ENCODE measurements around the gene MYCBP. TPM values are rescaled to one million over a fixed set of nuclear protein-coding genes. Genes with fewer than 3 reads are reported as not detected.

The MYCBP gene
- total RNA-seq, 4 donors from 2014 or later, result 21.6 to 31.4 (median 24.0) TPM

- Histone ChIP-seq H3K4me1 (peaks cover 12 to 20% of the 10 kb centered on the region in 2 donors), H3K27me3 (no peaks in the 10 kb centered on the region), H3K4me3 (replicated peaks in 1 of 3) (peak within 1 kb of the TSS; percentile 81 to 87 (median 87)), H3K9me3 (no peaks in the 10 kb centered on the region), H3K27ac (peak within 1 kb of the TSS; percentile 21 to 86 (median 83)), H3K36me3 (peaks cover 0 to 8% of the 10 kb centered on the region in 2 donors)
- TF ChIP-seq CTCF (IDR thresholded peaks at IDR 0.05) (peak in 1 of 6 experiments; percentile 8), POLR2A (IDR thresholded peaks at IDR 0.05) (peak in 1 of 2 donors; percentile 73)
- DNase-seq, result peak; percentile 100
- intact Hi-C loops (cut with DNase I), result loop anchor here (5.0 kb wide), 1 partner anchor 132 kb away; the partner anchor contains the start of gene AKIRIN1
- 0% methylated on average over 23 to 51 of the region's 70 CpGs for WGBS, 2 donors
Observed at GRCh38 chr1:38859561-38860453, 13.3 kb downstream of the MYCBP start, which contains the start of gene RRAGC. TSS of gene RRAGC (minus strand) at chr1:38859772. CDS start at chr1:38859646, 126 bp downstream.

- DNase-seq, result peak; percentile 69 to 83
- no peaks in the 10 kb centered on the region for H3K9me3 ChIP-seq
- no peaks in the 10 kb centered on the region for H3K27me3 ChIP-seq
- H3K27ac ChIP-seq, result peak overlapping the region; percentile 21 to 86 (median 83)
- peak overlapping the region; percentile 41 to 87 (median 81) for H3K4me3 ChIP-seq (replicated peaks in 1 of 3)
- TF ChIP-seq POLR2A (IDR thresholded peaks at IDR 0.05), result peak in 1 of 2 donors; percentile 1
- TF ChIP-seq CTCF (IDR thresholded peaks at IDR 0.05), result no peak
- H3K36me3 ChIP-seq, result peaks cover 0 to 8% of the 10 kb centered on the region in 2 donors
- H3K4me1 ChIP-seq, result peaks cover 12 to 20% of the 10 kb centered on the region in 2 donors
- WGBS, 2 donors, result 1 to 2% methylated on average over 9 to 37 of the region's 51 CpGs
- intact Hi-C loops (cut with DNase I), result no loop called here
Observed at GRCh38 chr1:38858833-38859560, 14.2 kb downstream of the MYCBP start.

DNA sequence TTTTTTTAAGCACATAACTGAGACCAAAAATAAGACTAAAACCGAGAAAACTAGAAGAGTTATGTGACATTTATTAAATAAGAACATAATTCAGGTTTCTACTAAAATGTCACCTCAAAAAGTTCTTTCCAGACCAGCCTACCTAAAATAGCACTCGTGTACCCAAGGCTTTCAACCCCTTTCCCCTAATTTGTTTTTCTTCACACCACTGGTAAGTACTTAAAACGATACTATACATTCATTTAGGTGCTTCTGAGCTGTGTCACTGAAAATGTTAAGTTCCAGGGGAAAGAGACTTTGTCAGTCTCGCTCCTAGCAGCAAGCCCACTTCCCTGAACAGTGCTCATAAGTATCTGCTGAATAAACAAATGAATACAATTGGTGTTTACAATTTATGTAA lies 20.4 kb downstream of the MYCBP start:
- Histone ChIP-seq H3K36me3 (peaks cover 18 to 29% of the 10 kb centered on the region in 2 donors), H3K27me3 (no peaks in the 10 kb centered on the region), H3K27ac (no peak overlapping the region), H3K4me1 (peaks cover 1 to 5% of the 10 kb centered on the region in 2 donors), H3K9me3 (no peaks in the 10 kb centered on the region), H3K4me3 (replicated peaks in 1 of 3) (no peak overlapping the region)
- 72 to 75% methylated on average over 4 of the region's 4 CpGs for WGBS, 2 donors
- no peak for DNase-seq
- intact Hi-C loops (cut with DNase I), result no loop called here
- TF ChIP-seq CTCF (IDR thresholded peaks at IDR 0.05) (no peak), POLR2A (IDR thresholded peaks at IDR 0.05) (no peak)

DNA sequence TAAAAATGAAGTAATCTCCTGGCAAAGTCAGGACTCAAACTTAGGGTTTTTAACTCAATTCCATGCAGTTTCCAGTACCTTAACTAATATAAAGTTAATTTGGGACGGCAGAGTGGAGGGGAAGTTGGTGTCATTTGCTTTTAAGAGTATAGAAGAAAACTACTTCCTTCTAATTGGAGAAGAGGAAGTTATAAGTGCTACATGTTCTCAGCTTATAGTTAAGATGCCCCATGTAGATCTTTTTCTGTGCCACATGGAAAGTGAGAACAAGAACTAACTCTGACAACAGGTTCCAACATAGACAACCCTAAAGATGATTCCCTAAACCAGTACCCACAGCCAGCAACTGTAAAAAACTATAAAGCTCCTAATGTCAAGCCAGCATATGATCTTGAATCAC lies 25.1 kb downstream of the MYCBP start:
- TF ChIP-seq POLR2A (IDR thresholded peaks at IDR 0.05) (no peak), CTCF (IDR thresholded peaks at IDR 0.05) (no peak)
- no peaks in the 10 kb centered on the region for H3K4me1 ChIP-seq
- no peaks in the 10 kb centered on the region for H3K27me3 ChIP-seq
- H3K4me3 ChIP-seq (replicated peaks in 1 of 3), result no peak overlapping the region
- WGBS, 2 donors, result 79 to 94% methylated on average over 1 of the region's 1 CpG
- H3K9me3 ChIP-seq, result no peaks in the 10 kb centered on the region
- intact Hi-C loops (cut with DNase I), result no loop called here
- no peak for DNase-seq
- no peak overlapping the region for H3K27ac ChIP-seq
- peaks cover 37 to 42% of the 10 kb centered on the region in 2 donors for H3K36me3 ChIP-seq
